Pons (tissue), 1 donor: Measurements from ENCODE around the gene ANKMY1.

Source experiments
- DNase-seq: peaks from one replicate; pipeline ENCODE4 v3.0.0-alpha.2; 2016; ENCODE audit warnings: low spot score

ANKMY1 gene

DNA sequence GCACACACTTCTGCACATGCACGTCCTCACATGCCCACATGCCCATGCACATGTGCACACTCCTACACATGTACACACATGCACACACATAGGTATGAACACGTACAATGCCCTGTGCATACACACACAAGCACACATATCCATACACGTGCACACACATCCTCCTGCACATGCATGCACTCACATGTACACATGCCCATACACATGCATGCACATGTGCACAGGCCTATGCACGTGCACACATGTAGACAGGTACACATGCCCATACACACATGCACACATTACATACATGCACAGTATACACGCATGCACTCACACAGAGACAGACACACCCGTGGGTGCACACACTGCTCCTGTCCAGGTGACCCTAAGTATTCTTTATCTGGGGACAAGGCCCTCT is 88.0 kb downstream of the ANKMY1 start:
- DNase-seq: no peak

DNA sequence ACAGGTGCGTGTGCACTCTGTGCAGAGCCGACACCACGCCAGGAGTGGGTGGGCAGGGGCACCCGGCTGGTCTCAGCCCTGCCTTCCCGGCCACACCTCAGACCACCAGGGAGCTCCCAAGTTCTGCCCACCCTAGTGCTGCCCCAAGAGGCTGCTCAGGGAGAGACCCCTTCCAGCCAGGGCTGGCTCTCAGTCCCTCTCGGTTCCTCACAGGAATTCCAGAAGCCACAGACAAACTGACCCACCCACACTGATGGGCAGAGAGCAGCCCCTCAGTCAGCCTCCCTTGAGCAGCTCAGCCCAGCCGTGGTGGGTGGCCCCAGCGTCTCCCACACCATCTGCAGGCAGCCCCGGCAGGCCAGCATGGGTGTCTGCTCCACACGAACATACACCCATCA is 88.5 kb downstream of the ANKMY1 start:
- no peak for DNase-seq

DNA sequence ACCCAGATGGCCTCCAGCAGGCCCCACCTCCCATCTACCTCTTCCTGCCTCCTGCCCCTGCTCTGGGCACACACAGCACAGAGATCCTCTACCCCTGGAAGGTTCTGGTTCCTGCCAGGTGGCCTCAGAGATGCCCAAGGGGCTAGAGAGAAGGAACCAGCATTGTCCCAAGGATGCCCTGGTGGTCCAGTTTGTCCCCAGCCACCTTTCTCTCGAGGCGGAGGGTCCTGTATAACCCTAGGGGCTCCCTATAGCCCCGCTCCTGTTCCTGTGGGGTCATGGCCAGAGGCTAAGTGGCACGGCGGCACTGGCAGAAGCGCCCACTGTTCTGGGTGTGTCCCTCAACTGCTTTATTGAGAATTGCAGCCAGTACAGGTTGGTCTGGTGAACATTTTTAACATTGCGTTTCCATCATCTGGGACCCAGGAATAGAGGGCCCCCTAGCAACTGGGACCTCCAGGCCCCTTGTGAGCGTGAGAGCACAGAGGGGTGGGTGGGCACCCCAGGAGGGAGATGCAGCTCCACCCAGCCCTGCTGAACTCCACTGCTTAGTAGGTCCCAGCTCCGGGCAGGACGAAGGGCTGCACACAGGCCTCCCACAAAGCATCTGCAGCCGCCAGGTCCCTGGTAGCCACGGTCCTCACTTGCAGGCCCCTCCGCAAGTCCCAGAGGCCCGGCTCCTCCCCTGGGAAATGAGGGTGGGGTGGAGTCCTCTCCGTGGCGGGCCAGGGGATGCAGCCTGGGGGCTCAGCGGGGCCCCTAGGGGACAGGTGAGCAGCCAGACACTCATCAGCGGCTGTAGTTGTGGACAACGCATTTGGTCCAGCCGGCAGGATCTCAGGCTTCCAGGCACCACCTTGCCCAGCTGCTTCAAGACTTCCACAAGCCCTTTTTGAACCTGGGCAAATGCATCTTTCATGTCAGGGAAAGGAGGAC is 89.2 kb downstream of the ANKMY1 start:
- DNase-seq: no peak

DNA sequence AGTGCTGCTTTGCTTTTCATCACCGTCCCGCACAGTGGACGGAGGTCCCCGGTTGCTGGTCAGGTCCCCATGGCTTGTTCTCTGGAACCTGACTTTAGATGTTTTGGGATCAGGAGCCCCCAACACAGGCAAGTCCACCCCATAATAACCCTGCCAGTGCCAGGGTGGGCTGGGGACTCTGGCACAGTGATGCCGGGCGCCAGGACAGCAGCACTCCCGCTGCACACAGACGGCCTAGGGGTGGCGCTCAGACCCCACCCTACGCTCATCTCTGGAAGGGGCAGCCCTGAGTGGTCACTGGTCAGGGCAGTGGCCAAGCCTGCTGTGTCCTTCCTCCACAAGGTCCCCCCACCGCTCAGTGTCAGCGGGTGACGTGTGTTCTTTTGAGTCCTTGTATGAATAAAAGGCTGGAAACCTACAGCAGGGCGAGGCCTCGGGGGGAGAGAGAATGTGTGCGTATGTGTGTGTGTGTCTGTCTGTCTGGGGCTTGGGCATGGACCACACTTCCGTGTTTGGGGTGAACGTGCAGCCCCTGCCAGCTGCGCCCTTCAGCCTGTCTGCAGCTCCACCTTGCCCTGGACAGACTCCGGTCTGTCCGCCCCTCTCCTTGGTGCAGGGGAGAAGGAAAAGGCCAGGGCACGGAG is 90.0 kb downstream of the ANKMY1 start:
- no peak for DNase-seq

DNA sequence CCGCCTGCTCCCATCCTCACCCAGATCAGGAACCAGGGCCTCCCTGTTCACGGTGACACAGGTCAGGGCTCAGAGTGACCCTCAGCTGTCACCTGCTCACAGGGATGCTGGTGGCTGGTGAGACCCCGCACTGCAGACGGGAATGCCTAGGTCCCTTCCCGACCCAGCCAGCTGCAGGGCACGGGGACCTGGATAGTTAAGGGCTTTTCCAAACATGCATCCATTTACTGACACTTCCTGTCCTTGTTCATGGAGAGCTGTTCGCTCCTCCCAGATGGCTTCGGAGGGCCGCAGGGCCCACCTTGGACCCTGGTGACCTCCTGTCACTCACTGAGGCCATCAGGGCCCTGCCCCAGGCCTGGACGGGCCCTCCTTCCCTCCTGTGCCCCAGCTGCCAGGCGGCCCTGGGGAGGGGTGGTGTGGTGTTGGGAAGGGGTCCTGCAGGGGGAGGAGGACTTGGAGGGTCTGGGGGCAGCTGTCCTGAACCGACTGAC is 90.6 kb downstream of the ANKMY1 start:
- DNase-seq: no peak

DNA sequence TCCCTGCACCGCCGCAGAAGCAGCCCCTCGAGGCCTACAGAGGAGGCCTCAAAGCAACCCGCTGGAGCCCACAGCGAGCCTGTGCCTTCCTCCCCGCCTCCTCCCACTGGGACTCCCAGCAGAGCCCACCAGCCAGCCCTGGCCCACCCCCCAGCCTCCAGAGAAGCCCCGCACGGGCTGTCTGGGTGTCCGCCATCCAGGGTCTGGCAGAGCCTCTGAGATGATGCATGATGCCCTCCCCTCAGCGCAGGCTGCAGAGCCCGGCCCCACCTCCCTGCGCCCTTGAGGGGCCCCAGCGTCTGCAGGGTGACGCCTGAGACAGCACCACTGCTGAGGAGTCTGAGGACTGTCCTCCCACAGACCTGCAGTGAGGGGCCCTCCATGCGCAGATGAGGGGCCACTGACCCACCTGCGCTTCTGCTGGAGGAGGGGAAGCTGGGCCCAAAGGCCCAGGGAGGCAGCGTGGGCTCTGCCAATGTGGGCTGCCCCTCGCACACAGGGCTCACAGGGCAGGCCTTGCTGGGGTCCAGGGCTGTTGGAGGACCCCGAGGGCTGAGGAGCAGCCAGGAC is 91.1 kb downstream of the ANKMY1 start:
- DNase-seq: no peak

DNA sequence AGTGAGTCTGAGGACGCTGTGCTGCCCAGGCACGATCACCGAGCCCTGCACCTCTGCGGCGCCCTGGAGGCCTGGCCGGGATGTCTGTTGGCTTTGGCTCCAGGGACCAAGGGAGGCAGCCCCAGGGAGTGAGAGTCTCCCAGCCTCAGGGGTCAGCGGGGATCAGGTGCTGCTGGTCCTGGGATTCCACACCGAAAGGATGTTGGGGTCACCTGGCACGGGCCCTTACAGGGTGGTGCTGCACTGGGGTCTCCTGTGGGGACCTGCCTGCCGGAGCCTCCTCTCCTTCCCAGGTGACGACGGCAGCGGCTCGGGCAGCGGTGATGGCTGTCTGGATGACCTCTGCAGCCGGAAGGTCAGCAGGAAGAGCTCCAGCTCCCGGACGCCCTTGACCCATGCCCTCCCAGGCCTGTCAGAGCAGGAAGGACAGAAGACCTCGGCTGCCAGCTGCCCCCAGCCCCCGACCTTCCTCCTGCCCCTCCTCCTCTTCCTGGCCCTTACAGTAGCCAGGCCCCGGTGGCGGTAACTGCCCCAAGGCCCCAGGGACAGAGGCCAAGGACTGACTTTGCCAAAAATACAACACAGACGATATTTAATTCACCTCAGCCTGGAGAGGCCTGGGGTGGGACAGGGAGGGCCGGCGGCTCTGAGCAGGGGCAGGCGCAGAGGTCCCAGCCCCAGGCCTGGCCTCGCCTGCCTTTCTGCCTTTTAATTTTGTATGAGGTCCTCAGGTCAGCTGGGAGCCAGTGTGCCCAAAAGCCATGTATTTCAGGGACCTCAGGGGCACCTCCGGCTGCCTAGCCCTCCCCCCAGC is 91.8 kb downstream of the ANKMY1 start:
- DNase-seq: no peak

DNA sequence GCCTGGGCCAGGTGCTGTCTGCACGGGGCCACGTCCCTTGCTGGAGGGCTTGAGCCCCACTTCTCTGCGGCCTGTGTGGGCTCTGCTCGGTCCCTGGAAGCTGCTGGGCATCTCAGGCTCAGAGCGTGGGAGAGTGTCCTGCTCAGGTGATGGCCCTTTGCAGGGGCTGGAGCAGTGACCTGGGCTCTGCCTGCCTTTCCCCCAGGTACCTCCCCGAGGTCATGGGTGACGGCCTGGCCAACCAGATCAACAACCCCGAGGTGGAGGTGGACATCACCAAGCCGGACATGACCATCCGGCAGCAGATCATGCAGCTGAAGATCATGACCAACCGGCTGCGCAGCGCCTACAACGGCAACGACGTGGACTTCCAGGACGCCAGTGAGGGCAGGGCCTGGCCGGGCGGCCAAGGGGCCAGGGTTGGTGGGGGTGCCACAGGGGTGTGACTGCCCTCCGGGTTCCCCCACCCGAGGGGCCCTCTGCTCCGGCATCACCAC is 92.5 kb downstream of the ANKMY1 start:
- no peak for DNase-seq

DNA sequence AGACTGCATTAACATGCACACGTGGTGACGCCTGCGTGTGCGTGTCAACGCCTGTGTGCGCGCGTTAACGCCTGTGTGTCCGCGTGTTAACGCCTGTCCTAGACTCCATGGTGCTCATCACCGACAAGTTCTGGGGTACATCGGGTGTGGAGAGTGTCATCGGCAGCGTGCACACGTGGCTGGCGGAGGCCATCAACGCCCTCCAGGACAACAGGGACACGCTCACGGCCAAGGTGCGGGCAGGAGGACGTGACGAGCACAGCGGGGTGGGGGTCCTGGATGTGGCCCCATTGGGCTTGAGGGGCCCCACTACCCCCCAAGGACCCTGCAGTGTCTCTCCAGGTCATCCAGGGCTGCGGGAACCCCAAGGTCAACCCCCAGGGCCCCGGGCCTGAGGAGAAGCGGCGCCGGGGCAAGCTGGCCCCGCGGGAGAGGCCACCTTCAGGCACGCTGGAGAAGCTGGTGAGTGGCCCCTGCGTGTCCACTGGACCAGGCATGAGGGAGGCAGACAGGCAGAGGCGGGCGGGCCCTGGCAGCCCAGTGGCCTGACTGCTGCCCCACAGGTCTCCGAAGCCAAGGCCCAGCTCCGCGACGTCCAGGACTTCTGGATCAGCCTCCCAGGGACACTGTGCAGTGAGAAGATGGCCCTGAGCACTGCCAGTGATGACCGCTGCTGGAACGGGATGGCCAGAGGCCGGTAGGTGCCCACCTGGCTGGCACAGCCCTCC is 93.1 kb downstream of the ANKMY1 start:
- no peak for DNase-seq

DNA sequence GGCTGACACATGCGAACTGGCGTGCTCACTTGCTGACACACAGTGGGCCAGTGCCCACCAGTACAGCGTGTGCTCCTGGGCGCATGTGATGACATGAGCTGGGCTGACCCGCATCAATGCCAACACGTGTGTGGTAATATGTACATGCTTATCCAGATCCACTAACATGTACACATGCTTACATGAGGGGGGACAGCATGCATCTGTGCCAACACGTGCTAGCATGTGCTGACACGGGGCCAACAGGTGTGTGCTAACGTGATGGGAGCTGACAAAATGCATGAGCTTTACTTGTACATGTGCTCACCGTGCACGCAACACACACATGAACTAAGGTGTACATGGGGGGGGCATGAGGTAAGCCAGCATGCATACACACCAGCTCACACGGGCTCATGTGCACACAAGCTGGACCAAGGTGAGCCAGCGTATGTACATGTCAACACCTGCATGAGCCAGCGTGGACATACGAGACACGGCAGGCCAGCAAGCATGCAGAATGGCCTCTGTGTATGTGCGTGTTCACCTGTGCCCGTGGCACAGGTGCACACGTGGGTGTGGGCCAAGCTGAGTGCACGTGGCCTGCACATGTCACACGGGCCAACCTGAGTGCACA is 93.8 kb downstream of the ANKMY1 start:
- DNase-seq: no peak

DNA sequence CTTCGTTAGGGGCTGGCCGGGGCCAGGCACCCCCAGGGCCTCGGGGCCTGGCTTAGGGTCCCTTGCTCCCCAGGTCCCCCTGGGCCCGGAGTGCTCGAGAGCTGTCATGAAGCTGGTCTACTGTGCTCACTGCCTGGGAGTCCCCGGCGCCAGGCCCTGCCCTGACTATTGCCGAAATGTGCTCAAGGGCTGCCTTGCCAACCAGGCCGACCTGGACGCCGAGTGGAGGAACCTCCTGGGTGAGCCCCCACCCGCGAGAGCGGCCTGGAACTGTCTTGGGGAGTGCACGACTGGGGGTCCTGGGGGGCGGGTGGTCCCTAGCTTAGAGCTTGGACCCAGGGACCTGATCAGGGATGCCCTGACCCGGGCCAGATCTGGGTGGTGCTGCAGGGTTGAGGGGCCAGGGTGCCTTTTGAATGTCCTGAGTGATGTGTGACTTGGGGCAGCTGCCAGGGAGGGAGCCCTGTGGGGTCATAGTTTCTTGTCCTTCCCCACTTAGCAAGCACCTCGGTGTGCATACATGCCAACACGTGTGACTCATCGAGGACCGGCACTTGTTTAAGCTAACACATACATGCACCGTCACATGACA is 94.4 kb downstream of the ANKMY1 start:
- no peak for DNase-seq

DNA sequence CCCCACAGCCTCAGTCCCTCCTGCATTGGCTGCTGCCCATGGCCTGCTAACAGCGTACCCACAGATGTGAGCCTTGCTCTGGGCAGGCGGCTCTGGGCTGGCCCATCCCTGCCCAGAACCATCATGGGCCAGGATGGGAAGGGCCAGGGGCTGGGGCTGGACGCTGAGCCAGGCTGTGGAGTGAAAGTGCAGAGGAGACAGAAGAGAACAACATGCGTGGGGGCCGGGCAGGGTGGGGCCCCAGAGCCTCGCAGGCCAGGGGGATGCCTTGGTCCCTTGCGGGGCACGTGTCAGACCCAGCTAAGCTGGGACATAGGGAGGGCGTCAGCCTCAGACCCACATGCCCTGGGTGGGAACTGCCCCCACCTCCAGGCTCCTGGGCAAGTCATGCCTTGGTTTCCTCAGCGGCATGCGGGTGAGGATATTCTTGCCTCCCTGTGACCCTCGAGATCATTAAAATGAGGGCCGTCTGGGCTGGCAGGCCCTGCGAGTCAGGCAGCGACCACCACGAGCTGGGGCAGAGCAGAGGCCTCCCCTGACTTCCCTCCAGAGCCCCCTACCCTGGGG is 95.0 kb downstream of the ANKMY1 start:
- no peak for DNase-seq

DNA sequence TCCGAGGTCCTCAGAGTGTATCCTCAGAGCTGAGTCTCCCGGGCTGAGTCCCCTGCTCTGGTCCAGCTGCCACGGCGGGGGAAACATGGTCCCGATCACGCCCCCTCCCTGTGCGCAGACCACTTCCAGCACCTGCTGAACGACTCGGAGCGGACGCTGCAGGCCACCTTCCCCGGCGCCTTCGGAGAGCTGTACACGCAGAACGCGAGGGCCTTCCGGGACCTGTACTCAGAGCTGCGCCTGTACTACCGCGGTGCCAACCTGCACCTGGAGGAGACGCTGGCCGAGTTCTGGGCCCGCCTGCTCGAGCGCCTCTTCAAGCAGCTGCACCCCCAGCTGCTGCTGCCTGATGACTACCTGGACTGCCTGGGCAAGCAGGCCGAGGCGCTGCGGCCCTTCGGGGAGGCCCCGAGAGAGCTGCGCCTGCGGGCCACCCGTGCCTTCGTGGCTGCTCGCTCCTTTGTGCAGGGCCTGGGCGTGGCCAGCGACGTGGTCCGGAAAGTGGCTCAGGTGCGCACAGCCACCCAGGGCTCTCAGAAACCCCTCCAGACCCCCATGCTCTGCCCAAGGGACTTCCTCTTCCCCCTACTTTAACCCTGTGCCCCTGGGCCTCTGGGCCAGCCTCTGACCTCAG is 95.6 kb downstream of the ANKMY1 start:
- DNase-seq: no peak

DNA sequence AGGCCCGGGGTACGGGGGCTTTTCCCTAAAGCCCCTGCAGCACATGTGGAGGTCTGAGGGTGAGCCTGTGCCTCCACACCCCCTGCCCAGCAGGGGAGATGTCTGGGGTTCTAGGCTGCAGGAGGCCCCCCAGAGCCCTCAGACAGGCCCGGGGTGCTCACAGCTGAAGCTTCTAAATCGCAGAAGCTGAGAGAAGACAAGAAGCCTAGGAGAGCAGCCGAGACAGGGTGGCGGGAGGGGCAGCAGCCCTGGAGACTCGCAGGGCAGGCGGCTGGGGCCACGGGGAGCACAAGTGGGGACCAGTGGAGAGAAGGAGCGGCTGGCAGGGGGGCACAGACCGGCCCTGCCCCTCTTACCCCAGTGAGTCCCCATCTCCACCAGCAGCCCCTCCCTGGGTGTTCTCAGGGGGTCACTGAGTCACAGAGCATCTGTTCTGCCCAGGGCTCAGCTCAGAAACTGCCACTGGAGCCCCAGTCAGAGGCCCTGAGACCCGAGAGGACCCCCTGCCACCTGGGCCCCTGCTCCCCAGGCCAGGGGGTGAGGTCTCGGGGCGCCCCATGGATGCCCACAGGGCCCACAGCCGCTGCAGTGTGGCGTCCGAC is 96.2 kb downstream of the ANKMY1 start:
- DNase-seq: no peak

DNA sequence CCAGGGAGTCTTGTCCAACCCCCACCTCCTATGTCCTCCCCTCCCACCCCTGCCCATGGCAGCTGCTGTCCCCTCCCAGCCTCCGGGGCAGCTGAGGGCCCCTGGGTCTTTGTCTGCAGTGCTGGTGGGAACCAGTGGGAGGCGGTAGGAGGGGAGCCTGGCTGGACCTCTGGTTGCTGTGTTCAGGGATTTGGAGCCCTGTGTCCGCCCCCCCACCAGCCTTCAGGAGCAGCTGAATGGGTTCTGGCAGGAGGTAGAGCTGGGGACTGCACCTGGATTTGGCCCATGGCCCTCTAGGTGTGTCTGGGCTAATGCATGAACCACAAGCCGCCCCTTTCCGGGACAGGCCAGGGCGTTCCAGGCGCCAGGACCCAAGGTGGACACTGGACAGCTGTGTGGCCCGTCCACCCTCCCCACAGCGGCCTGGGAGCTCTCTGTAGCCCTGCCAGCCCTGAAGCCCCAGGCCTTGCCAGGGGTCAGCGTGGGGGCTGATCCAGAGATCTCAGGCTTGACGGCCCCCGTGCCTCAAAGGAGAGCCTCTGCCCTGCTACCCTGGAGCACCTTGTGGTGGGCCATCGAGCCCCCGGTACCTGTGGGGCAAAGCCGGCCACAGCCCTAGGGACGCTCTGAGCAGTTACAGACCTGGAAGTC is 96.9 kb downstream of the ANKMY1 start:
- no peak for DNase-seq

DNA sequence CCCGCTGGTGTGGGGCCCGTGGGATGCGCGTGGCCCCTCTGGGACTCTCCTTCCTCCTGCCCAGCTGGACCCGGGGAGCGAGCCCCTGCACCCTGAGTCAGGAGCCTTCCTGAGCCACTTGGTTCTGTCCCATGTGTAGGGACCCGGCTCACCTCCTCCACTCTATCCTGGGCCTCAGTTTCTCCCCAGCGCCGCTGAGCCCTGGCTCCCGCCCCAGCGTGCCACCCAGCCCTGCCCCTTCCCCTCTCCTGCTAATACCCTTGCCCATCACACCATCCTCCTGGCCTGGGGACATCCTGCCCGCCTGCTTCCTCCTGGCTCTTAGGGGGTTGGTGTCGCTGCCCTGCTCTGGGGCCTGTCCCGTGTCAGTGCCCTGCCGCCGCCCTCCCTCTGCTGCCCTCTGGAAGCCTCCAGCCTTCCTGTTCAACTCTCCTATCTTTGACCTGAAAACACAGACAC is 97.5 kb downstream of the ANKMY1 start:
- DNase-seq: no peak

DNA sequence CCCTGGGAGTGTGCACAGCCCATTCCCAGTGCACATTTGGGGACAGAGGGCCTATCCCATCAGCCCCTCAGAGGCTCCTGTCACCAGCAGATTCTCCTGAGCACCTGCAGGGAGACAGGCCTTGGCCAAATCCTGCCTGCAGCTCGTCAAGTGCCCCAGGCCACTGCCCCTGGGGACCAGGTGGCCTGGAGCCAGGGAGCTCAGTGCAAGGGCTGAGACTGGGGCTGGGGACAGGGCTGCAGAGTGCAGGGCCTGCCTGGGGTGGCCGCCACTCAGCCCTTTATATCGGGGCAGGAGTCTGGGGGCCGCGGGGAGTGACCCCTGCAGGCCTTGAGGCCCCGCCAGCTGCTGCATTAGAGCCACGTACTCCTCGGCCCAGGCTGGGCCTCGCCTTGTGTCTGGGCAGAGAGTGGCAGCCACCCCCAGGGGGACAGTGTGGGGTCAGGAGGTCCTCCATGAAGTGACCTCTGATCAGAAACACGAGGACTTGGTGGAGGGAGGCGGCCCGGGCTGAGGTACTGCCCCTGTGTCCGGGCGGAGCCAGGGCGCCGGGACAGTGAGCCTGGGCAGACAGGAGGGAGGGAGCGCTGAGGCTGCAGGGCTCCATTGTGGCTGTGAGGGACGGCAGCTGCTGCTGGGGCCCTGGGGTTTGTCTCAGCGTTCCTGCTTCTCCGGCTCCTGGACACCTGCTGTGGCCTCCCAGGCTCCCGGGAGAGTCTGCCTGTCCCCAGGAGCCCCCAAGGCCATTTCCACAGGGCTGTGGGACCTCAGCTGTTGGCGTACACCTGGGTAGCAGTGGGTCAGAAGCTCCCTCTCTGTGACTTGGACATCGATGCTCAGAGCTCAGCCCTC is 98.2 kb downstream of the ANKMY1 start:
- DNase-seq: no peak
